Activated T-helper 9 cell treated with anti-CD3 and anti-CD28 coated beads, Interleukin-2, amount 50 U/mL, for 16 hours (primary cell): ENCODE data around the gene MAGEA2B.
"Not testable (repeated sequence)": the region's sequence is repeated elsewhere in the genome, so short reads cannot be mapped to it uniquely, and the experiment has no call there.

ENCODE experiments used
- DNase-seq: peaks from one replicate; pipeline ENCODE4 v3.0.0-alpha.2; 2020; ENCODE audit warnings: low read depth

Gene MAGEA2B, protein sequence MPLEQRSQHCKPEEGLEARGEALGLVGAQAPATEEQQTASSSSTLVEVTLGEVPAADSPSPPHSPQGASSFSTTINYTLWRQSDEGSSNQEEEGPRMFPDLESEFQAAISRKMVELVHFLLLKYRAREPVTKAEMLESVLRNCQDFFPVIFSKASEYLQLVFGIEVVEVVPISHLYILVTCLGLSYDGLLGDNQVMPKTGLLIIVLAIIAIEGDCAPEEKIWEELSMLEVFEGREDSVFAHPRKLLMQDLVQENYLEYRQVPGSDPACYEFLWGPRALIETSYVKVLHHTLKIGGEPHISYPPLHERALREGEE

DNA sequence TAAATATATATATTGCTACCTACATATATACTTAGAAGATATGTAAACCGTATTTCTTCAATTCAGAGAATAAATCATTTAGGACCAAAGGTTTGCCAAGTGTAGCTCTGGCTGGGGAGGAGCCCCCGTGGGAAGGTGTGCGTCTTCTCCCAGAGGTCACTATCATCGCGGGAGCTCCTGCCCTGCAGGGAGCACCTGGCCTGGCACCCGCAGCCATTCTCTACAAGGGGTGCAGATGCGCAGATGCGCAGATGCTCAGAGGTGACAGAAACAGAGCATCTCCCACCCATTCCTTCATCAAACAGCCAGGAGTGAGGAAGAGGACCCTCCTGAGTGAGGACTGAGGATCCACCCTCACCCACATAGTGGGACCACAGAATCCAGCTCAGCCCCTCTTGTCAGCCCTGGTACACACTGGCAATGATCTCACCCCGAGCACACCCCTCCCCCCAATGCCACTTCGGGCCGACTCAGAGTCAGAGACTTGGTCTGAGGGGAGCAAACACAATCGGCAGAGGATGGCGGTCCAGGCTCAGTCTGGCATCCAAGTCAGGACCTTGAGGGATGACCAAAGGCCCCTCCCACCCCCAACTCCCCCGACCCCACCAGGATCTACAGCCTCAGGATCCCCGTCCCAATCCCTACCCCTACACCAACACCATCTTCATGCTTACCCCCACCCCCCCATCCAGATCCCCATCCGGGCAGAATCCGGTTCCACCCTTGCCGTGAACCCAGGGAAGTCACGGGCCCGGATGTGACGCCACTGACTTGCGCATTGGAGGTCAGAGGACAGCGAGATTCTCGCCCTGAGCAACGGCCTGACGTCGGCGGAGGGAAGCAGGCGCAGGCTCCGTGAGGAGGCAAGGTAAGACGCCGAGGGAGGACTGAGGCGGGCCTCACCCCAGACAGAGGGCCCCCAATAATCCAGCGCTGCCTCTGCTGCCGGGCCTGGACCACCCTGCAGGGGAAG is at the start of gene MAGEA2B:
MAGEA2B (plus strand) TSS at position 814 of the 973 bp plus-strand sequence. CDS start 2,479 bp downstream, outside the sequence.
- DNase-seq: not testable (repeated sequence)

DNA sequence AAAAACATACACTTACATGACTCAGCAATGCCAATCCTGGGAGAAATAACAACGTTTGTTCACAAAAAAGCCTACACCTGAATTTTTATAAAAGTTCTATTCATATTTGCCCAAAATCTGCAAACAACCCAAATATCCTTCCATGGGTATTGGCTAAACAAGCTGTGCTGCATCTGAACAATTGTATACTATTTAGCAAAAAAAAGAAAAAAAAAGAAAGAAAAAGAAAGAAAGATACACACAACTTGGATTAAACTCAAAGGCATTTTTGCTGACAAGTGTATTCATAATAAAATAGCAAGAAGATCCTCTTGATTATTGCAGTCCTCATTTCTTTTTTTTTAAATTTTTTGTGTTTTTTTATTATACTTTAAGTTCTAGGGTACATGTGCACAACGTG is 40.3 kb upstream of the MAGEA2B start:
- DNase-seq: no peak

DNA sequence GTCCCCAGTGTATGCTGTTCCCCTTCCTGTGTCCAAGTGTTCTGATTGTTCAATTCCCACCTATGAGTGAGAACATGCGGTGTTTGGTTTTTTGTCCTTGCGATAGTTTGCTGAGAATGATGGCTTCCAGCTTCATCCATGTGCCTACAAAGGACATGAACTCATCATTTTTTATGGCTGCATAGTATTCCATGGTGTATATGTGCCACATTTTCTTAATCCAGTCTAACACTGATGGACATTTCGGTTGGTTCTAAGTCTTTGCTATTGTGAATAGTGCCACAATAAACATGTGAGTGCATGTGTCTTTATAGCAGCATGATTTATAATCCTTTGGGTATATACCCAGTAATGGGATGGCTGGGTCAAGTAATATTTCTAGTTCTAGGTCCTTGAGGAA is 39.8 kb upstream of the MAGEA2B start:
- not testable (repeated sequence) for DNase-seq

DNA sequence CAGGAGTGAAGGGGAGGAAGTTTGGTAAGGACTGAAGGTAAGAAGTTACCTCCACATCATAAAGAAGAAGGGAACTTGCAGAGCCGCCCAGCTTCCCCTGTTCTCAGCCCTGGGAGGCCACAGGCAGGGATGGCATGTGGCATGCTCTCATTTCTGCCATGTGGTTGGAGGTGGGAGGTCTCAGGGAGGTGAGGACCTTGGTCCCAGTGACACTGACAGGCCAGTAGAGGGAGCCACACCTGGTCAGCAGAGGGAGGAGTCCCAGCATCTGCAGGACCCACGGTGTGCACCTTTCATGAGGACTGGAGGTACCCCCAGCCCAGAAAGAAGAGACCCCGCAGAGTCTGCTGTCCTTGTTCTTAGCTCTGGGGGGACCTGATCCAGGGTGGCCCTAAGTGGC is 33.4 kb upstream of the MAGEA2B start:
- DNase-seq: not testable (repeated sequence)

DNA sequence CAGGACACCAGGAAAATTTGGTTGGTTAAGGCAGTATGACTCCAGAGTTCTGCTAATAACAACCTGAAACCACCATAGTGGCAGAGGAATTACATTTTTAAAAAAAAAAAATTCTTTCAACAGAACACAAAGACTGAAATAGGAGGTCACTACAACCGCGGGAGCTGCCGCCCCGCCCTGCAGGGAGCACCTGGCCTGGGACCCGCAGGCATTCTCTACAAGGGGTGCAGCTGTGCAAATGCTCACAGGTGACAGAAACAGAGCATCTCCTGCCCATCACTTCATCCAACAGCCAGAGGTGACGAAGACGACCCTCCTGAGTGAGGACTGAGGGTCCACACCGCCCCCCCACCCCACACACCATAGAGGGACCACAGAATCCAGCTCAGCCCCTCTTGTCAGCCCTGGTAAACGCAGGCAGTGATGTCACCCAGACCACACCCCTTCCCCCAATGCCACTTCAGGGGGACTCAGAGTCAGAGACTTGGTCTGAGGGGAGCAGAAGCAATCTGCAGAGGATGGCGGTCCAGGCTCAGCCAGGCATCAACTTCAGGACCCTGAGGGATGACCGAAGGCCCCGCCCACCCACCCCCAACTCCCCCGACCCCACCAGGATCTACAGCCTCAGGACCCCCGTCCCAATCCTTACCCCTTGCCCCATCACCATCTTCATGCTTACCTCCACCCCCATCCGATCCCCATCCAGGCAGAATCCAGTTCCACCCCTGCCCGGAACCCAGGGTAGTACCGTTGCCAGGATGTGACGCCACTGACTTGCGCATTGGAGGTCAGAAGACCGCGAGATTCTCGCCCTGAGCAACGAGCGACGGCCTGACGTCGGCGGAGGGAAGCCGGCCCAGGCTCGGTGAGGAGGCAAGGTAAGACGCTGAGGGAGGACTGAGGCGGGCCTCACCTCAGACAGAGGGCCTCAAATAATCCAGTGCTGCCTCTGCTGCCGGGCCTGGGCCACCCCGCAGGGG is 16.2 kb upstream of the MAGEA2B start, which contains the start of gene MAGEA3:
MAGEA3 (plus strand) TSS at position 843 of the 980 bp plus-strand sequence. CDS start 2,039 bp downstream, outside the sequence.
- DNase-seq: not testable (repeated sequence)

DNA sequence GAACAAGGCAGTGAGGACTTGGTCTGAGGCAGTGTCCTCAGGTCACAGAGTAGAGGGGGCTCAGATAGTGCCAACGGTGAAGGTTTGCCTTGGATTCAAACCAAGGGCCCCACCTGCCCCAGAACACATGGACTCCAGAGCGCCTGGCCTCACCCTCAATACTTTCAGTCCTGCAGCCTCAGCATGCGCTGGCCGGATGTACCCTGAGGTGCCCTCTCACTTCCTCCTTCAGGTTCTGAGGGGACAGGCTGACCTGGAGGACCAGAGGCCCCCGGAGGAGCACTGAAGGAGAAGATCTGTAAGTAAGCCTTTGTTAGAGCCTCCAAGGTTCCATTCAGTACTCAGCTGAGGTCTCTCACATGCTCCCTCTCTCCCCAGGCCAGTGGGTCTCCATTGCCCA is 14.0 kb upstream of the MAGEA2B start:
- DNase-seq: not testable (repeated sequence)

DNA sequence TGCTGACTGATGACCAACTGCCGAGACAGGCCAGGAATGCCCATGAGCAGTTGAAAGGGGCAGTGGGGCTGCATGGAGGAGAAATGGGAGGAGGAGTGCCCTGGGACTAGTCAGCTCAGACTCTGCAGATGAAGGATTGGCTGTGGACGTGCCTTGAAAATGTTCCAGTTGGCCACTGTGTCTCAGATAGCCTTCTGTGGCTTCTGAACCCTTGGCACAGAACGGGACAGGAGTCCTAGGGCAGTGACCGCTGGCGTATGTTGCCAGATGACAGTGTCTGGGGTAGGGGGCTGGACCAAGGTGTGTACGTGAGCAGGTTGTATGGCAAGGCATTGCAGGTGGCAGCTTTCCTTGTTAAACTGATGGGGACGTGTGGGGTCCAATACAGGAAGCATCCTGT is 7.9 kb upstream of the MAGEA2B start:
- not testable (repeated sequence) for DNase-seq

DNA sequence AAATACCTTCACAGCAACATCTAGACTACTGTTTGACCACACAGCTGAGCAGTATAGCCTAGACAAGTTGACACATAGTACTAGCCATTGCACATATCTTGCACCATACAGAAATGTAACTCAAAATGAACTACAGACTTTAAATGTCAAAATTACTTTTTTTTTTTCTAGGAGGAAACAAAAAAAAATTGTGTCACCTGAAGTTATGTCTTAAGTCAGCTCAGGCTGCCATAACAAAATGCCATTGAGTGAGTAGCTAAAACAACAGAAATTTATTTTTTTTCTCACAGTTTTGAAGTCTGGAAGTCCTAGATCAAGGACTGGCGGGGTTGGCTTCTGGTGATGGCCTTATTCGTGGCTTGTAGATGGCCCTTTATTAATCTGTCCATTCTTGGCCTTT is 5.3 kb upstream of the MAGEA2B start, which contains the start of gene CSAG2:
CSAG2 (minus strand) TSS at position 101 of the 400 bp plus-strand sequence. CDS start 161 bp downstream, outside the sequence.
- DNase-seq: not testable (repeated sequence)

DNA sequence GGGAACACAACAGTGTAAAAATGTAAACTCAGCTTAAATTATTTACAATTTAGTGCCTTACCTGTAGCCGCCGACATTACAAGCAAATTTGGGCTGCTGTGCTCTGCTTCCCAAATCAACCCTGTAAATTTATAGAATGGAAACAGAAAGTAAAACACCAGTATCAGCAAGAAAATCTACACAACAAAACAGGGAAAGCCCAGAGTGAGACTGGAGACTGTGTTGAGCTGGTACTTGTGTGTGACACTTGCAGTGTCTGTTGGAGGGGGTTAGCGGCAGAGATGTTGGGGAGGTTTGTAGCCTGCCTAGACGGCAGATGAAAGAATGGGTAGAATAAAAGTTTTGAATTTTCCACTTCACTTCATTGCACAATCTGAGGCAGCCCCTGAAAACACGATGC is 1.2 kb upstream of the MAGEA2B start:
- not testable (repeated sequence) for DNase-seq

DNA sequence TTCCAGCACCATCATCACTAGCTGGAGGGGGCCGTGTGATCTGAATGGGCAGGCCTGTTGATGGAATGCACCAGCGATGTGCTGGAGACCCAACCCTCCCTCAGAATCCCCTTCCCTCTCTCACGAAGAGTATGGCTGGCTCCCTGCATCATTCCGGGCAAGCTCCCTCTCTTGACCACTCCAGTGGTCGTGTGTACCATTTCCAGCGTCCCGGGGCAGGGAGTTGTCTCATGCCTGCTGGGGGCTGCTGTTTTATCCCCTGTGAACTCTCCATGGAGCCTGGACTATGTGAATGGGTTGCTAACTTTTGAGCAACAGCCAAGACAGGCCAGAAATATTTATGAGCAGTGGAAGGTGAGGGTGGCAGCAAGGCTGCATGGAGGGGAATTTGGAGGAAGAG is 11.0 kb downstream of the MAGEA2B start:
- DNase-seq: no peak

DNA sequence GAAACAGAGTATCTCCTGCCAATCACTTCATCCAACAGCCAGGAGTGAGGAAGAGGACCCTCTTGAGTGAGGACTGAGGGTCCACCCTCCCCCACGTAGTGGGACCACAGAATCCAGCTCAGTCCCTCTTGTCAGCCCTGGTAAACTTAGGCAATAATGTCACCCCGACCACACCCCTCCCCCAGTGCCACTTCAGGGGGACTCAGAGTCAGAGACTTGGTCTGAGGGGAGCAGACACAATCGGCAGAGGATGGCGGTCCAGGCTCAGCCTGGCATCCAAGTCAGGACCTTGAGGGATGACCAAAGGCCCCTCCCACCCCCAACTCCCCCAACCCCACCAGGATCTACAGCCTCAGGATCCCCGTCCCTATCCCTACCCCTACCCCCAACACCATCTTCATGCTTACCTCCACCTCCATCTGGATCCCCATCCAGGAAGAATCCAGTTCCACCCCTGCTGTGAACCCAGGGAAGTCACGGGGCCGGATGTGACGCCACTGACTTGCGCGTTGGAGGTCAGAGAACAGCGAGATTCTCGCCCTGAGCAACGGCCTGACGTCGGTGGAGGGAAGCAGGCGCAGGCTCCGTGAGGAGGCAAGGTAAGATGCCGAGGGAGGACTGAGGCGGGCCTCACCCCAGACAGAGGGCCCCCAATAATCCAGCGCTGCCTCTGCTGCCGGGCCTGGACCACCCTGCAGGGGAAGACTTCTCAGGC is 19.0 kb downstream of the MAGEA2B start, which contains the start of the genes CSAG1 and MAGEA12:
CSAG1 (minus strand) TSS at position 461 of the 715 bp plus-strand sequence. CDS start 1,261 bp downstream, outside the sequence.
MAGEA12 (plus strand) TSS at position 497 of the 715 bp plus-strand sequence. CDS start 2,405 bp downstream, outside the sequence.
- no peak for DNase-seq

DNA sequence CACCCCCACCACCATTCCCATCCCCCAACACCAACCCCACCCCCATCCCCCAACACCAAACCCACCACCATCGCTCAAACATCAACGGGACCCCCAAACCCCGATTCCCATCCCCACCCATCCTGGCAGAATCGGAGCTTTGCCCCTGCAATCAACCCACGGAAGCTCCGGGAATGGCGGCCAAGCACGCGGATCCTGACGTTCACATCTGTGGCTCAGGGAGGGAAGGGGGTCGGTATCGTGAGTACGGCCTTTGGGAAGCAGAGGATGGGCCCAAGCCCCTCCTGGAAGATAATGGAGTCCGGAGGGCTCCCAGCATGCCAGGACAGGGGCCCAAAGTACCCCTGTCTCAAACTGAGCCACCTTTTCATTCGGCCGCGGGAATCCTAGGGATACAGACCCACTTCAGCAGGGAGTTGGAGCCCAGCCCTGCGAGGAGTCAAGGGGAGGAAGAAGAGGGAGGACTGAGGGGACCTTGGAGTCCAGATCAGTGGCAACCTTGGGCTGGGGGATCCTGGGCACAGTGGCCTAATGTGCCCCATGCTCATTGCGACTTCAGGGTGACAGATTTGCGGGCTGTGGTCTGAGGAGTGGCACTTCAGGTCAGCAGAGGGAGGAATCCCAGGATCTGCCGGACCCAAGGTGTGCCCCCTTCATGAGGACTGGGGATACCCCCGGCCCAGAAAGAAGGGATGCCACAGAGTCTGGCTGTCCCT is 19.9 kb downstream of the MAGEA2B start:
- not testable (repeated sequence) for DNase-seq

DNA sequence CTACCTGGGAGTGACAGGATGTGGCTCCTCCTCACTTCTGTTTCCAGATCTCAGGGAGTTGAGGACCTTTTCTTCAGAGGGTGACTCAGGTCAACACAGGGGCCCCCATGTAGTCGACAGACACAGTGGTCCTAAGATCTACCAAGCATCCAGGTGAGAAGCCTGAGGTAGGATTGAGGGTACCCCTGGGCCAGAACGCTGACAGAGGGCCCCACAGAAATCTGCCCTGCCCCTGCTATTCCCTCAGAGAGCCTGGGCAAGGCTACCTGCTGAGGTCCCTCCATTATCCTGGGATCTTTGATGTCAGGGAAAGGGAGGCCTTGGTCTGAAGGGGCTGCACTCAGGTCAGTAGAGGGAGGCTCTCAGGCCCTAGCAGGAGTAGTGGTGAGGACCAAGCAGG is 20.7 kb downstream of the MAGEA2B start:
- DNase-seq: no peak

DNA sequence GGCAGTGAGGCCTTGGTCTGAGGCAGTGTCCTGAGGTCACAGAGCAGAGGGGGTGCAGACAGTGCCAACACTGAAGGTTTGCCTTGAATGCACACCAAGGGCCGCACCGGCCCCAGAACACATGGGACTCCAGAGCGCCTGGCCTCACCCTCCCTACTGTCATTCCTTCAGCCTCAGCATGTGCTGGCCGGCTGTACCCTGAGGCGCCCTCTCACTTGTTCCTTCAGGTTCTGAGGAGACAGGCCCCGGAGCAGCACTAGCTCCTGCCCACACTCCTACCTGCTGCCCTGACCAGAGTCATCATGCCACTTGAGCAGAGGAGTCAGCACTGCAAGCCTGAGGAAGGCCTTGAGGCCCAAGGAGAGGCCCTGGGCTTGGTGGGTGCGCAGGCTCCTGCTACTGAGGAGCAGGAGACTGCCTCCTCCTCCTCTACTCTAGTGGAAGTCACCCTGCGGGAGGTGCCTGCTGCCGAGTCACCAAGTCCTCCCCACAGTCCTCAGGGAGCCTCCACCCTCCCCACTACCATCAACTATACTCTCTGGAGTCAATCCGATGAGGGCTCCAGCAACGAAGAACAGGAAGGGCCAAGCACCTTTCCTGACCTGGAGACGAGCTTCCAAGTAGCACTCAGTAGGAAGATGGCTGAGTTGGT is 21.6 kb downstream of the MAGEA2B start:
- DNase-seq: no peak

DNA sequence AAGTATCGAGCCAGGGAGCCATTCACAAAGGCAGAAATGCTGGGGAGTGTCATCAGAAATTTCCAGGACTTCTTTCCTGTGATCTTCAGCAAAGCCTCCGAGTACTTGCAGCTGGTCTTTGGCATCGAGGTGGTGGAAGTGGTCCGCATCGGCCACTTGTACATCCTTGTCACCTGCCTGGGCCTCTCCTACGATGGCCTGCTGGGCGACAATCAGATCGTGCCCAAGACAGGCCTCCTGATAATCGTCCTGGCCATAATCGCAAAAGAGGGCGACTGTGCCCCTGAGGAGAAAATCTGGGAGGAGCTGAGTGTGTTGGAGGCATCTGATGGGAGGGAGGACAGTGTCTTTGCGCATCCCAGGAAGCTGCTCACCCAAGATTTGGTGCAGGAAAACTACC is 22.1 kb downstream of the MAGEA2B start:
- not testable (repeated sequence) for DNase-seq

DNA sequence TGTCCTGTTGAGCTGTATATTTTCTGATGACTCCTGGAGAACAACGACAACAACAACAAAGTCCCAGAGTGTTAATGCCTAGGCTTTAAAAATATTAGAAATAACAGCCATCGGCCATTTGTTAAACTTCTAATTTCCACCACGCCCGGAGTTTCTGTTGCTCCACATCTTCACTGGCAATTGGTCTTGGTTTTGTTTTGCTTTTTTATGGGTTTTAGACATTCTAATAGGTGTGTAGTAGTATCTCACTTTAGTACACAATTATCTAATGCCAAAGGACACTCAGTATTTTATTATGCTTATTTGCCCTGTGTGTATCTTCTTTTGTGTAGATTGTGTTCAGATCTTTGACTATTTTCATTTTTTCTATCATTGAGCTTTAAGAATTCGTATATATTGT is 24.1 kb downstream of the MAGEA2B start:
- no peak for DNase-seq

DNA sequence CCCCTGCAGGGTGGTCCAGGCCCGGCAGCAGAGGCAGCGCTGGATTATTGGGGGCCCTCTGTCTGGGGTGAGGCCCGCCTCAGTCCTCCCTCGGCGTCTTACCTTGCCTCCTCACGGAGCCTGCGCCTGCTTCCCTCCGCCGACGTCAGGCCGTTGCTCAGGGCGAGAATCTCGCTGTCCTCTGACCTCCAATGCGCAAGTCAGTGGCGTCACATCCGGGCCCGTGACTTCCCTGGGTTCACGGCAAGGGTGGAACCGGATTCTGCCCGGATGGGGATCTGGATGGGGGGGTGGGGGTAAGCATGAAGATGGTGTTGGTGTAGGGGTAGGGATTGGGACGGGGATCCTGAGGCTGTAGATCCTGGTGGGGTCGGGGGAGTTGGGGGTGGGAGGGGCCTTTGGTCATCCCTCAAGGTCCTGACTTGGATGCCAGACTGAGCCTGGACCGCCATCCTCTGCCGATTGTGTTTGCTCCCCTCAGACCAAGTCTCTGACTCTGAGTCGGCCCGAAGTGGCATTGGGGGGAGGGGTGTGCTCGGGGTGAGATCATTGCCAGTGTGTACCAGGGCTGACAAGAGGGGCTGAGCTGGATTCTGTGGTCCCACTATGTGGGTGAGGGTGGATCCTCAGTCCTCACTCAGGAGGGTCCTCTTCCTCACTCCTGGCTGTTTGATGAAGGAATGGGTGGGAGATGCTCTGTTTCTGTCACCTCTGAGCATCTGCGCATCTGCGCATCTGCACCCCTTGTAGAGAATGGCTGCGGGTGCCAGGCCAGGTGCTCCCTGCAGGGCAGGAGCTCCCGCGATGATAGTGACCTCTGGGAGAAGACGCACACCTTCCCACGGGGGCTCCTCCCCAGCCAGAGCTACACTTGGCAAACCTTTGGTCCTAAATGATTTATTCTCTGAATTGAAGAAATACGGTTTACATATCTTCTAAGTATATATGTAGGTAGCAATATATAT is 39.5 kb downstream of the MAGEA2B start, which contains the start of gene MAGEA2:
MAGEA2 (minus strand) TSS at position 157 of the 965 bp plus-strand sequence. CDS start 2,479 bp downstream, outside the sequence.
- not testable (repeated sequence) for DNase-seq

DNA sequence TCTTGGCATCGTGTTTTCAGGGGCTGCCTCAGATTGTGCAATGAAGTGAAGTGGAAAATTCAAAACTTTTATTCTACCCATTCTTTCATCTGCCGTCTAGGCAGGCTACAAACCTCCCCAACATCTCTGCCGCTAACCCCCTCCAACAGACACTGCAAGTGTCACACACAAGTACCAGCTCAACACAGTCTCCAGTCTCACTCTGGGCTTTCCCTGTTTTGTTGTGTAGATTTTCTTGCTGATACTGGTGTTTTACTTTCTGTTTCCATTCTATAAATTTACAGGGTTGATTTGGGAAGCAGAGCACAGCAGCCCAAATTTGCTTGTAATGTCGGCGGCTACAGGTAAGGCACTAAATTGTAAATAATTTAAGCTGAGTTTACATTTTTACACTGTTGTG is 40.4 kb downstream of the MAGEA2B start:
- DNase-seq: not testable (repeated sequence)
